Naive thymus-derived CD4-positive, alpha-beta T cell (primary cell): Measurements from ENCODE around the gene TMEM132D. TPM values are rescaled to one million over a fixed set of nuclear protein-coding genes. Genes with fewer than 3 reads are reported as not detected.

Source experiments
- ATAC-seq: fragments of 150-1000 bp; cut with Tn5 transposase; 2 replicates; pipeline ENCODE4 v1.10.0; 2021; ENCODE audit warnings: mild to moderate bottlenecking, moderate library complexity
- CTCF ChIA-PET: fragments of 350-600 bp; sonication (Branson Sonifier 250); formaldehyde crosslinking; loops from one replicate; lab custom pipeline; 2021; ENCODE audit warnings: antibody characterized with exemption; lab: Charles Lee
- POLR2A ChIA-PET: fragments of 350-600 bp; sonication (Branson Sonifier 250); formaldehyde crosslinking; loops from one replicate; lab custom pipeline; 2021; ENCODE audit warnings: antibody characterized with exemption, inconsistent platforms; lab: Charles Lee
- DNase-seq, 9 donors: peaks; one replicate each; pipeline versions ENCODE4 v3.0.0 to v3.0.0-alpha.2; 2020 to 2022; ENCODE audit warnings: mixed read lengths in 1 of 9
- H3K27ac ChIP-seq: one replicate; pipeline ENCODE4 v1.7.0; 2013; ENCODE audit warnings: mild to moderate bottlenecking, low read depth, low read length, moderate library complexity
- H3K27me3 ChIP-seq, 2 donors: one replicate each; pipeline ENCODE4 v1.7.0; 2013; ENCODE audit warnings: low read length in 2 of 2, mild to moderate bottlenecking in 2 of 2, moderate library complexity in 2 of 2; ENCODE audit not compliant: control insufficient read depth in 2 of 2, insufficient read depth in 2 of 2
- H3K36me3 ChIP-seq, 3 experiments: 1 replicate in 2 of 3; 2 replicates in 1 of 3; pipeline ENCODE4 v1.7.0; 2013; ENCODE audit warnings: low read length in 3 of 3, mild to moderate bottlenecking in 3 of 3, moderate library complexity in 1 of 3; ENCODE audit not compliant: insufficient read depth in 3 of 3, control insufficient read depth in 2 of 3
- H3K4me1 ChIP-seq, 2 donors: one replicate each; pipeline ENCODE4 v1.7.0; 2013; ENCODE audit warnings: low read length in 2 of 2, mild to moderate bottlenecking in 2 of 2, moderate library complexity in 1 of 2; ENCODE audit not compliant: control insufficient read depth in 2 of 2, insufficient read depth in 2 of 2
- H3K4me3 ChIP-seq: 2 replicates; pipeline ENCODE4 v1.7.0; 2013; ENCODE audit warnings: mild to moderate bottlenecking, low read length
- H3K9me3 ChIP-seq, 3 experiments: 1 replicate in 2 of 3; 2 replicates in 1 of 3; pipeline ENCODE4 v1.7.0; 2013; ENCODE audit warnings: low read length in 3 of 3; ENCODE audit not compliant: control insufficient read depth in 2 of 3
- H3K27ac Mint-ChIP-seq, 9 donors: one replicate each; pipeline ENCODE4 v1.8.0; 2020 to 2022; ENCODE audit warnings: mixed read lengths in 9 of 9, mild to moderate bottlenecking in 8 of 9, moderate library complexity in 5 of 9, inconsistent platforms in 2 of 9
- H3K27me3 Mint-ChIP-seq, 5 donors: one replicate each; pipeline ENCODE4 v1.8.0; 2021 to 2022; ENCODE audit warnings: mixed read lengths in 5 of 5, mild to moderate bottlenecking in 1 of 5
- H3K36me3 Mint-ChIP-seq, 5 donors: one replicate each; pipeline ENCODE4 v1.8.0; 2020 to 2022; ENCODE audit warnings: mixed read lengths in 5 of 5, mild to moderate bottlenecking in 3 of 5, inconsistent platforms in 1 of 5
- H3K4me1 Mint-ChIP-seq, 7 donors: one replicate each; pipeline ENCODE4 v1.8.0; 2020 to 2022; ENCODE audit warnings: mixed read lengths in 7 of 7, mild to moderate bottlenecking in 3 of 7, inconsistent platforms in 1 of 7
- H3K4me3 Mint-ChIP-seq, 10 donors: one replicate each; pipeline ENCODE4 v1.8.0; 2020 to 2022; ENCODE audit warnings: mild to moderate bottlenecking in 10 of 10, mixed read lengths in 10 of 10, moderate library complexity in 6 of 10, inconsistent platforms in 2 of 10
- H3K9me3 Mint-ChIP-seq, 11 donors: one replicate each; pipeline ENCODE4 v1.8.0; 2020 to 2022; ENCODE audit warnings: mixed read lengths in 11 of 11, mild to moderate bottlenecking in 4 of 11, inconsistent platforms in 1 of 11, moderate library complexity in 1 of 11
- intact Hi-C, 2 donors: fragments of 100-400 bp; cut with micrococcal nuclease; formaldehyde crosslinking; loops; one replicate each; pipeline ENCODE4 v1.15.1; 2023
- polyA plus RNA-seq, 2 donors: library from polyadenylated mRNA; unstranded; fragments of 300-500 nt; fragmentation: Illumina TruSeq; gene quantifications; one replicate each; pipeline ENCODE4 v1.2.3, GENCODE V29; 2021
- total RNA-seq, 6 experiments: library from RNA in 5 of 6; stranded (reverse) in 5 of 6; gene quantifications; 1 replicate in 5 of 6; 2 replicates in 1 of 6; pipeline ENCODE4 v1.2.3 and lab custom pipeline; 2021 to 2026

The TMEM132D gene
- total and polyA plus RNA-seq, 7 experiments from 2014 or later = not detected

GRCh38 chr12:129927316-129927900 is 23.6 kb upstream of the TMEM132D start:
- H3K36me3 ChIP-seq = no peaks in the 10 kb centered on the region
- intact Hi-C loops = no loop called here
- H3K27me3 ChIP-seq = no peaks in the 10 kb centered on the region
- H3K4me3 Mint-ChIP-seq = no peak overlapping the region
- H3K36me3 Mint-ChIP-seq = peaks cover 0 to 4% (median 0%) of the 10 kb centered on the region in 5 donors
- no peak for ATAC-seq
- H3K27ac ChIP-seq = no peak overlapping the region
- ChIA-PET CTCF (no interaction called here), POLR2A (no interaction called here)
- H3K27me3 Mint-ChIP-seq = peaks cover 0 to 33% (median 4%) of the 10 kb centered on the region in 5 donors
- H3K27ac Mint-ChIP-seq = no peak overlapping the region
- DNase-seq = no peak
- no peaks in the 10 kb centered on the region for H3K9me3 ChIP-seq
- H3K4me1 ChIP-seq = no peaks in the 10 kb centered on the region
- H3K4me1 Mint-ChIP-seq = peaks cover 0 to 2% (median 0%) of the 10 kb centered on the region in 7 donors
- no peak overlapping the region for H3K4me3 ChIP-seq
- peaks cover 0 to 30% (median 8%) of the 10 kb centered on the region in 11 donors for H3K9me3 Mint-ChIP-seq

GRCh38 chr12:129911428-129912049 is 7.7 kb upstream of the TMEM132D start:
- Mint-ChIP-seq H3K9me3 (peaks cover 0 to 5% (median 0%) of the 10 kb centered on the region in 11 donors), H3K27ac (no peak overlapping the region), H3K4me1 (no peaks in the 10 kb centered on the region), H3K27me3 (peaks cover 0 to 50% (median 9%) of the 10 kb centered on the region in 5 donors), H3K4me3 (no peak overlapping the region), H3K36me3 (no peaks in the 10 kb centered on the region)
- intact Hi-C loops = loop anchor here in 1 of 2 donors (2.0 to 5.0 kb wide), 3 partner anchors 719 to 1129 kb away; no protein-coding TSS in a partner anchor
- Histone ChIP-seq H3K4me1 (no peaks in the 10 kb centered on the region), H3K4me3 (no peak overlapping the region), H3K36me3 (no peaks in the 10 kb centered on the region), H3K9me3 (no peaks in the 10 kb centered on the region), H3K27ac (no peak overlapping the region), H3K27me3 (no peaks in the 10 kb centered on the region)
- ChIA-PET POLR2A (no interaction called here), CTCF (no interaction called here)
- DNase-seq (no peak), ATAC-seq (no peak)

GRCh38 chr12:129909051-129910020 is 5.5 kb upstream of the TMEM132D start:
- H3K27ac Mint-ChIP-seq = no peak overlapping the region
- peaks cover 12 to 60% (median 22%) of the 10 kb centered on the region in 5 donors for H3K27me3 Mint-ChIP-seq
- H3K9me3 ChIP-seq = no peaks in the 10 kb centered on the region
- intact Hi-C loops = loop anchor here in 1 of 2 donors (2.0 to 5.0 kb wide), 3 partner anchors 717 to 1127 kb away; no protein-coding TSS in a partner anchor
- no peaks in the 10 kb centered on the region for H3K27me3 ChIP-seq
- H3K4me1 ChIP-seq = no peaks in the 10 kb centered on the region
- no peaks in the 10 kb centered on the region for H3K36me3 Mint-ChIP-seq
- ChIA-PET CTCF (no interaction called here), POLR2A (no interaction called here)
- H3K4me1 Mint-ChIP-seq = no peaks in the 10 kb centered on the region
- no peak overlapping the region for H3K4me3 Mint-ChIP-seq
- H3K27ac ChIP-seq = no peak overlapping the region
- H3K9me3 Mint-ChIP-seq = peaks cover 0 to 10% (median 0%) of the 10 kb centered on the region in 11 donors
- no peak for DNase-seq
- no peak overlapping the region for H3K4me3 ChIP-seq
- no peak for ATAC-seq
- no peaks in the 10 kb centered on the region for H3K36me3 ChIP-seq

GRCh38 chr12:129903092-129903945 is 506 bp downstream of the TMEM132D start:
- no peaks in the 10 kb centered on the region for H3K36me3 Mint-ChIP-seq
- Histone ChIP-seq H3K9me3 (no peaks in the 10 kb centered on the region), H3K27me3 (no peaks in the 10 kb centered on the region), H3K36me3 (no peaks in the 10 kb centered on the region), H3K27ac (no peak overlapping the region), H3K4me1 (no peaks in the 10 kb centered on the region), H3K4me3 (no peak overlapping the region)
- ChIA-PET CTCF (no interaction called here), POLR2A (no interaction called here)
- peaks cover 0 to 12% (median 0%) of the 10 kb centered on the region in 11 donors for H3K9me3 Mint-ChIP-seq
- peaks cover 32 to 61% (median 40%) of the 10 kb centered on the region in 5 donors for H3K27me3 Mint-ChIP-seq
- intact Hi-C loops = no loop called here
- no peak overlapping the region for H3K27ac Mint-ChIP-seq
- no peak for ATAC-seq
- H3K4me1 Mint-ChIP-seq = no peaks in the 10 kb centered on the region
- no peak for DNase-seq
- no peak overlapping the region for H3K4me3 Mint-ChIP-seq

GRCh38 chr12:129902371-129903091 is 1.3 kb downstream of the TMEM132D start:
- Histone ChIP-seq H3K4me1 (no peaks in the 10 kb centered on the region), H3K4me3 (no peak overlapping the region), H3K9me3 (no peaks in the 10 kb centered on the region), H3K27me3 (no peaks in the 10 kb centered on the region), H3K36me3 (no peaks in the 10 kb centered on the region), H3K27ac (no peak overlapping the region)
- ATAC-seq = no peak
- POLR2A ChIA-PET = no interaction called here
- DNase-seq = no peak
- peaks cover 0 to 12% (median 0%) of the 10 kb centered on the region in 11 donors for H3K9me3 Mint-ChIP-seq
- CTCF ChIA-PET = no interaction called here
- H3K4me1 Mint-ChIP-seq = no peaks in the 10 kb centered on the region
- H3K27ac Mint-ChIP-seq = no peak overlapping the region
- intact Hi-C loops = no loop called here
- no peak overlapping the region for H3K4me3 Mint-ChIP-seq
- peaks cover 32 to 54% (median 40%) of the 10 kb centered on the region in 5 donors for H3K27me3 Mint-ChIP-seq
- H3K36me3 Mint-ChIP-seq = no peaks in the 10 kb centered on the region
